Fibroblast of mammary gland (primary cell): ENCODE data around the gene LRP1B.

Experiments
- DNase-seq: peaks from one replicate; pipeline ENCODE4 v3.0.0-alpha.2; 2010; ENCODE audit warnings: low read depth
- H3K4me3 ChIP-seq: 2 replicates; pipeline ENCODE4 v1.5.1; 2011; ENCODE audit warnings: low read depth, mild to moderate bottlenecking, low read length, moderate library complexity; ENCODE audit not compliant: control insufficient read depth
- CTCF ChIP-seq: conservative IDR thresholded peaks from 2 replicates; pipeline ENCODE4 v1.5.1; 2011; ENCODE audit warnings: low read depth, low read length, inconsistent platforms; ENCODE audit not compliant: control insufficient read depth, insufficient read depth

LRP1B gene

GRCh38 chr2:141021611-141022010, 1109.2 kb downstream of the LRP1B start:
- H3K4me3 ChIP-seq = no peak overlapping the region
- TF ChIP-seq CTCF = no peak
- peak; percentile 49 for DNase-seq

DNA sequence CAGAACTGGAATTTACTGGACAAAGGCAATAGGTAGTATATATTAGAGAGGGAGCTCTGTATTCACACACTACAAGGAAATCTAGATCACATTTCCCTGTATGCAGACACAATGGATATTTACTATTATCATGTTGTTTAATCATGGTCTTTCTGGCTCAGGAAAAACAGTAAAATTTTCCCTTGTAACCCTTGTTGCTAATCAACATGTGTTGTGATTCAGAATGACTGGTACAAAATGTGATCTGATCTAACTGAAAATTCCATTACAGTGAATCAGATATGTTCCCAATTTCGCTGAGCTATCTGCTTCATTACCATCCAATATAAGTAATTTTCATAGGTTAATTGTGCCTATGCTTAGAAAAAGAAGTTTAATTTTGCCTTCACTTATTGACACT, 1109.7 kb downstream of the LRP1B start:
- TF ChIP-seq CTCF = no peak
- peak; percentile 93 for DNase-seq
- H3K4me3 ChIP-seq = no peak overlapping the region

DNA sequence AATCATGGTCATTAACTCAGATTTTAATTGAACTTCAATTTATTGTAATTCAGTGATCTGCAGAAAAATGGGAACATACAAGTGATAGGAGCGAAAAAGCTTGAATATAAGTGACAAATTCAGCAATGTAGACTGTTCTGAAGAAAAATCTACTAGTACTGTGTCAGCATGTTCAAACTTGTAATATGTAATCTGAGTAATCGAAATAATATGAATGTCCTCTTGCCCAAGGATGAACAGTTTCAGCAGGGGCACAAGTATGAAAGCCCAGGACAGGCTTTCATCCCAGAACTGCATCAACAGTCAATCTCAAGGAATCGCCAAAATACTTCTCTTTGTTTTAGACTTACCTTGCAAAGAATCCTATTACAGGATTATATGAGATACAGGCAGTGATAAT, 1110.5 kb downstream of the LRP1B start:
- no peak overlapping the region for H3K4me3 ChIP-seq
- peak; percentile 48 for DNase-seq
- no peak for TF ChIP-seq CTCF

DNA sequence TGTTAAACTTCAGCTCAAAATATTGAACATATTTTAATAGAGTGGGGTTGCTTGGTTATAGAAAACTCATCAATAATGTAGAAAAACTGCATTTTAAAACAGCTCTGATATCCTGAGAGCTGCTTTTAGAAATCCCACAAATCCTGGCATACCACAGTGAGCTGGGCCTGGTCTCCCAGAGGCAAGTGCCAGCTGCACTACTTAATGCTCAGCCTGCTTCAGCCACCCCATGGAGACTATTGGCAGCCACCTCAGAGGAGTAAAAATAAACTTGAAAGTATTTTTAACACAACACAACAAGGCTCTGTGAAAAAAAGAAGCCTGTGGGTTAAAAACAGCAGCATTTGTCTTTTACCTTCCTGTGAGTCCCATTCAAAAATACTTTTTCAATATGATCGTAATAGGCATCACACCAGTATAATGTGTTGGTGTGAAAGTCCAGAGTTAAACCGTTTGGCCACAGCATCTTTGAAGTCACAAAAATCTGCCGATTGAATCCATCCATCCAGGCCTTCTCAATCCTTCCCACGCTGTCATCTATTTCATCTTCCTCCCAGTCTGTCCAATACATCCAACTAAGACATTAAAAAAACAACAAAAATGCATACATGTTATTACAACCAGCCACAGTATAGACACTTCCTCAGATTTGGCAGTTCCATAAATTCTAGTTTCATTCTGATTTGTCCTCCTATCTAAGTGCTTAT, 1115.3 kb downstream of the LRP1B start:
- no peak for DNase-seq
- no peak overlapping the region for H3K4me3 ChIP-seq
- TF ChIP-seq CTCF = no peak

DNA sequence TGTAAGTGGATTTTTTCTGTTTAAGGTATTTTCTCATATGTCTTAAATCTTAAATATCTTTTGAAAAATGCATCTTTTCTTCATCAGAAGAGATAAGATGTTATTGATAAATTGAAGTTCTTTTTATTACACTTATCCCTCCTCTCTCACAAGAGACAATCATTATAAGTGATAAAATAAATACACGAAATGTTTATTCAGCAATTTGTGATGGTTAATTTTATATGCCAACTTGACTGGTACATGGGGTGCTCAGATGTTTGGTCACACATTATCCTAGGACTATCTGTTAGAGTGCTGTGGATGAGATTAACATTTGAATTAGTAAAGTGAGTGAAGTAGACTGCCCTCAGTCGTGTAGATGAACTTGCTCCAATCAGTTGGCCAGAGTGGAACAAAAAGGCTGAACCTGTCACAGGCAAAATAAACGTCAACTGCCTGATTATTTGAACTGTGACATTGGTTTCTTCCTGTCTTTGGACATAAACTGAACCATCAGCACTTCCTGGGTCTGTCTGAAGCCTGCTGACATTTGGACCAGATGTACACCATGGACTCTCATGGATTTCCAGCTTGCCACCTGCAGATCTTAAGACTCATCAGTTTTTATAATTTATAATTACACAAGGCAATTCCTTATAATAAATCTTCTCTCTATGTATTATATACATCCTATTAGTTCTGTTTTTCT, 1126.7 kb downstream of the LRP1B start:
- TF ChIP-seq CTCF = no peak
- DNase-seq = no peak
- H3K4me3 ChIP-seq = no peak overlapping the region

- TF ChIP-seq CTCF = no peak
- no peak for DNase-seq
These were observed 1129.1 kb downstream of the LRP1B start for GRCh38 chr2:141001750-141002149.

More at GRCh38 chr2:141001750-141002149, 1129.1 kb downstream of the LRP1B start:
- H3K4me3 ChIP-seq = no peak overlapping the region
